ENCODE measurements around the gene IDH1.

Gene IDH1

GRCh38 chr2:208208335-208209085, 46.4 kb downstream of the IDH1 start:
- no peak for FAIRE-seq

- no peak for FAIRE-seq
Measured at GRCh38 chr2:208207769-208208168, 47.1 kb downstream of the IDH1 start.

- no peak for FAIRE-seq
Measured at GRCh38 chr2:208204166-208204565, 50.7 kb downstream of the IDH1 start.

- no peak for FAIRE-seq
Measured at GRCh38 chr2:208195531-208195930, 59.3 kb downstream of the IDH1 start.

- FAIRE-seq, result no peak
Measured at GRCh38 chr2:208192611-208193236, 62.1 kb downstream of the IDH1 start.

- FAIRE-seq, result no peak
Measured at GRCh38 chr2:208189810-208190503, 64.9 kb downstream of the IDH1 start, which contains the start of gene C2orf80. C2orf80 (minus strand) TSS chr2:208190030; CDS start chr2:208186986, 3,044 bp downstream.

- FAIRE-seq, result no peak
Measured at GRCh38 chr2:208189069-208189809, 65.6 kb downstream of the IDH1 start.

- no peak for FAIRE-seq
Measured at GRCh38 chr2:208186893-208187292, 68.0 kb downstream of the IDH1 start.

GRCh38 chr2:208186465-208186864, 68.4 kb downstream of the IDH1 start:
- no peak for FAIRE-seq

All from endometrium (tissue), 2 donors.